ENCODE measurements around the gene IMMP1L. TPM values are rescaled to one million over a fixed set of nuclear protein-coding genes. Genes with fewer than 3 reads are reported as not detected.

Gene IMMP1L
- total RNA-seq, 2 experiments from 2014 or later, result 15.6 to 15.9 TPM

- Mint-ChIP-seq H3K36me3 (ENCODE audit: low read depth) (peaks cover 4% of the 10 kb centered on the region), H3K9me3 (no peaks in the 10 kb centered on the region), H3K27ac (no peak overlapping the region), H3K4me3 (no peak overlapping the region), H3K27me3 (ENCODE audit: low read depth) (no peaks in the 10 kb centered on the region), H3K4me1 (ENCODE audit: low read depth) (no peaks in the 10 kb centered on the region)
- intact Hi-C loops (cut with micrococcal nuclease), result no loop called here
- DNase-seq, result no peak
- CTCF ChIA-PET, result interaction anchor here (1.5 kb wide), 1 partner anchor 14 kb away, joined by 4 read pairs; no protein-coding TSS in a partner anchor
These were observed 91.6 kb downstream of the IMMP1L start for GRCh38 chr11:31417816-31418215.

GRCh38 chr11:31417357-31417756, 92.1 kb downstream of the IMMP1L start:
- no peaks in the 10 kb centered on the region for H3K9me3 Mint-ChIP-seq
- CTCF ChIA-PET, result interaction anchor here (1.5 kb wide), 1 partner anchor 13 kb away, joined by 4 read pairs; no protein-coding TSS in a partner anchor
- H3K27ac Mint-ChIP-seq, result no peak overlapping the region
- H3K4me3 Mint-ChIP-seq, result no peak overlapping the region
- intact Hi-C loops (cut with micrococcal nuclease), result no loop called here
- no peak for DNase-seq
- peaks cover 4% of the 10 kb centered on the region for H3K36me3 Mint-ChIP-seq (ENCODE audit: low read depth)
- H3K27me3 Mint-ChIP-seq (ENCODE audit: low read depth), result no peaks in the 10 kb centered on the region
- H3K4me1 Mint-ChIP-seq (ENCODE audit: low read depth), result no peaks in the 10 kb centered on the region

- Mint-ChIP-seq H3K27ac (no peak overlapping the region), H3K9me3 (no peaks in the 10 kb centered on the region), H3K36me3 (ENCODE audit: low read depth) (peaks cover 12% of the 10 kb centered on the region), H3K4me1 (ENCODE audit: low read depth) (no peaks in the 10 kb centered on the region), H3K4me3 (no peak overlapping the region), H3K27me3 (ENCODE audit: low read depth) (no peaks in the 10 kb centered on the region)
- intact Hi-C loops (cut with micrococcal nuclease), result no loop called here
- no peak for DNase-seq
- CTCF ChIA-PET, result no interaction called here
These were observed 94.0 kb downstream of the IMMP1L start for GRCh38 chr11:31415435-31415834.

- intact Hi-C loops (cut with micrococcal nuclease), result no loop called here
- Mint-ChIP-seq H3K9me3 (no peaks in the 10 kb centered on the region), H3K4me3 (no peak overlapping the region), H3K27me3 (ENCODE audit: low read depth) (no peaks in the 10 kb centered on the region), H3K27ac (no peak overlapping the region), H3K4me1 (ENCODE audit: low read depth) (peaks cover 2% of the 10 kb centered on the region), H3K36me3 (ENCODE audit: low read depth) (peaks cover 15% of the 10 kb centered on the region)
- no peak for DNase-seq
- CTCF ChIA-PET, result interaction anchor here (1.0 kb wide), 1 partner anchor 447 kb away, joined by 3 read pairs; no protein-coding TSS in a partner anchor
These were observed 95.1 kb downstream of the IMMP1L start for GRCh38 chr11:31414338-31414737.

- H3K27me3 Mint-ChIP-seq (ENCODE audit: low read depth), result no peaks in the 10 kb centered on the region
- H3K9me3 Mint-ChIP-seq, result no peaks in the 10 kb centered on the region
- intact Hi-C loops (cut with micrococcal nuclease), result no loop called here
- H3K4me1 Mint-ChIP-seq (ENCODE audit: low read depth), result peaks cover 8% of the 10 kb centered on the region
- no peak overlapping the region for H3K4me3 Mint-ChIP-seq
- CTCF ChIA-PET, result no interaction called here
- peaks cover 18% of the 10 kb centered on the region for H3K36me3 Mint-ChIP-seq (ENCODE audit: low read depth)
- H3K27ac Mint-ChIP-seq, result no peak overlapping the region
- no peak for DNase-seq
These were observed 96.5 kb downstream of the IMMP1L start for GRCh38 chr11:31412946-31413345.

- DNase-seq, result peak; percentile 13
- no peak overlapping the region for H3K27ac Mint-ChIP-seq
These were observed 101.2 kb downstream of the IMMP1L start for GRCh38 chr11:31408201-31408600.

GRCh38 chr11:31404614-31405013, 104.8 kb downstream of the IMMP1L start:
- H3K36me3 Mint-ChIP-seq (ENCODE audit: low read depth), result peaks cover 16% of the 10 kb centered on the region
- intact Hi-C loops (cut with micrococcal nuclease), result no loop called here
- peaks cover 4% of the 10 kb centered on the region for H3K9me3 Mint-ChIP-seq
- CTCF ChIA-PET, result interaction anchor here (0.6 to 1.3 kb wide), 3 partner anchors 13 to 1436 kb away, joined by 3 to 4 read pairs (median 4); no protein-coding TSS in a partner anchor
- no peak overlapping the region for H3K4me3 Mint-ChIP-seq
- H3K27me3 Mint-ChIP-seq (ENCODE audit: low read depth), result no peaks in the 10 kb centered on the region
- no peak overlapping the region for H3K27ac Mint-ChIP-seq
- peaks cover 8% of the 10 kb centered on the region for H3K4me1 Mint-ChIP-seq (ENCODE audit: low read depth)
- no peak for DNase-seq

More at GRCh38 chr11:31408201-31408600, 101.2 kb downstream of the IMMP1L start:
- CTCF ChIA-PET, result no interaction called here
- H3K4me1 Mint-ChIP-seq (ENCODE audit: low read depth), result peaks cover 8% of the 10 kb centered on the region
- H3K36me3 Mint-ChIP-seq (ENCODE audit: low read depth), result peaks cover 16% of the 10 kb centered on the region
- intact Hi-C loops (cut with micrococcal nuclease), result no loop called here
- no peak overlapping the region for H3K4me3 Mint-ChIP-seq
- H3K9me3 Mint-ChIP-seq, result no peaks in the 10 kb centered on the region
- H3K27me3 Mint-ChIP-seq (ENCODE audit: low read depth), result no peaks in the 10 kb centered on the region

- no peaks in the 10 kb centered on the region for H3K4me1 Mint-ChIP-seq (ENCODE audit: low read depth)
- H3K9me3 Mint-ChIP-seq, result peaks cover 4% of the 10 kb centered on the region
- no peak overlapping the region for H3K27ac Mint-ChIP-seq
- no peaks in the 10 kb centered on the region for H3K27me3 Mint-ChIP-seq (ENCODE audit: low read depth)
- CTCF ChIA-PET, result interaction anchor here (0.6 to 1.6 kb wide), 7 partner anchors 9 to 561 kb away, joined by 3 to 10 read pairs (median 4); no protein-coding TSS in a partner anchor
- no peak overlapping the region for H3K4me3 Mint-ChIP-seq
- H3K36me3 Mint-ChIP-seq (ENCODE audit: low read depth), result peaks cover 19% of the 10 kb centered on the region
- intact Hi-C loops (cut with micrococcal nuclease), result loop anchor here (1.0 to 10.0 kb wide), 6 partner anchors 163 to 779 kb away; no protein-coding TSS in a partner anchor
- no peak for DNase-seq
These were observed 112.1 kb downstream of the IMMP1L start for GRCh38 chr11:31397239-31397834.

GRCh38 chr11:31387379-31387778, 122.0 kb downstream of the IMMP1L start:
- DNase-seq, result no peak
- Mint-ChIP-seq H3K27ac (no peak overlapping the region), H3K36me3 (ENCODE audit: low read depth) (peaks cover 13% of the 10 kb centered on the region), H3K27me3 (ENCODE audit: low read depth) (no peaks in the 10 kb centered on the region), H3K9me3 (peaks cover 2% of the 10 kb centered on the region), H3K4me1 (ENCODE audit: low read depth) (peaks cover 2% of the 10 kb centered on the region), H3K4me3 (no peak overlapping the region)
- CTCF ChIA-PET, result no interaction called here
- intact Hi-C loops (cut with micrococcal nuclease), result no loop called here

- intact Hi-C loops (cut with micrococcal nuclease), result no loop called here
- CTCF ChIA-PET, result no interaction called here
- Mint-ChIP-seq H3K4me1 (ENCODE audit: low read depth) (peaks cover 4% of the 10 kb centered on the region), H3K27me3 (ENCODE audit: low read depth) (no peaks in the 10 kb centered on the region), H3K4me3 (no peak overlapping the region), H3K36me3 (ENCODE audit: low read depth) (peaks cover 5% of the 10 kb centered on the region), H3K27ac (no peak overlapping the region), H3K9me3 (no peaks in the 10 kb centered on the region)
- no peak for DNase-seq
These were observed 126.3 kb downstream of the IMMP1L start for GRCh38 chr11:31383116-31383515.

Other genes starting within 250 kb of the IMMP1L start
- under 1 TPM in 1 of 2 experiments, not detected in 1; 0.25 TPM for gene DCDC1, start 139.9 kb downstream of the IMMP1L start, total RNA-seq
- gene DNAJC24, start 139.8 kb downstream of the IMMP1L start, total RNA-seq, result 10 to 100 TPM; 14.2 to 14.6 TPM
- 10 to 100 TPM; 20.8 to 23.8 TPM for gene ELP4, start 145 bp upstream of the IMMP1L start, total RNA-seq

All from activated naive CD4-positive, alpha-beta T cell treated with anti-CD3 and anti-CD28 coated beads for 36 hours (primary cell).